Fibroblast of lung (primary cell): ENCODE data around the gene ANKRD27. TPM values are rescaled to one million over a fixed set of nuclear protein-coding genes. Genes with fewer than 3 reads are reported as not detected.
A peak's percentile ranks its signal among the peaks of the same experiment; 100 is the strongest.

ENCODE experiments used
- DNase-seq, 2 donors: peaks; one replicate each; pipeline versions ENCODE4 v3.0.0 to v3.0.0-alpha.2; 2010; ENCODE audit warnings: low read depth in 2 of 2
- H2AFZ ChIP-seq: 2 replicates; pipeline ENCODE4 v1.5.1; 2012; ENCODE audit warnings: low read length, control low read depth, inconsistent platforms
- H3K27ac ChIP-seq: 2 replicates; pipeline ENCODE4 v1.5.1; 2011; ENCODE audit warnings: low read length, control low read depth; ENCODE audit not compliant: insufficient read depth
- H3K27me3 ChIP-seq: 2 replicates; pipeline ENCODE4 v1.5.1; 2011; ENCODE audit warnings: mild to moderate bottlenecking, low read length; ENCODE audit not compliant: control insufficient read depth, insufficient read depth
- H3K36me3 ChIP-seq: 2 replicates; pipeline ENCODE4 v1.5.1; 2011; ENCODE audit warnings: low read length; ENCODE audit not compliant: control insufficient read depth, insufficient read depth
- H3K4me1 ChIP-seq: 2 replicates; pipeline ENCODE4 v1.5.1; 2011; ENCODE audit warnings: low read length; ENCODE audit not compliant: control insufficient read depth, insufficient read depth; ENCODE audit errors: extremely low read depth
- H3K4me2 ChIP-seq: 2 replicates; pipeline ENCODE4 v1.5.1; 2011; ENCODE audit warnings: low read length, control low read depth; ENCODE audit not compliant: insufficient read depth; ENCODE audit errors: extremely low read depth
- H3K4me3 ChIP-seq, 4 experiments: fragments of 200-600 bp in 1 of 4; sonication (generic) in 1 of 4; replicated peaks in 1 of 4; 2 replicates each; pipeline ENCODE4 v1.5.1; 2011 to 2016; ENCODE audit warnings: low read length in 4 of 4, low read depth in 3 of 4, mild to moderate bottlenecking in 3 of 4, control low read depth in 2 of 4, inconsistent platforms in 1 of 4, mixed read lengths in 1 of 4; ENCODE audit not compliant: insufficient read depth in 1 of 4; ENCODE audit errors: control extremely low read depth in 1 of 4
- H3K79me2 ChIP-seq: 2 replicates; pipeline ENCODE4 v1.5.1; 2012; ENCODE audit warnings: mild to moderate bottlenecking, low read length, inconsistent platforms; ENCODE audit not compliant: control insufficient read depth, insufficient read depth
- H3K9ac ChIP-seq: 2 replicates; pipeline ENCODE4 v1.5.1; 2011; ENCODE audit warnings: mild to moderate bottlenecking, low read length, control low read depth; ENCODE audit not compliant: insufficient read depth
- H3K9me3 ChIP-seq: 2 replicates; pipeline ENCODE4 v1.5.1; 2012; ENCODE audit warnings: low read depth, low read length; ENCODE audit not compliant: control insufficient read depth, insufficient read depth
- H4K20me1 ChIP-seq: 2 replicates; pipeline ENCODE4 v1.5.1; 2011; ENCODE audit warnings: low read length; ENCODE audit not compliant: control insufficient read depth, insufficient read depth; ENCODE audit errors: extremely low read depth
- EZH2 ChIP-seq: IDR thresholded peaks from 2 replicates; pipeline ENCODE4 v1.5.1; 2012; ENCODE audit warnings: low read length, control low read depth, mild to moderate bottlenecking; ENCODE audit errors: missing control alignments
- polyA plus RNA-seq, 2 donors: library from polyadenylated mRNA; depleted of rRNA in 1 of 2; stranded (reverse) in 1 of 2; unstranded in 1 of 2; fragments of >200 nt; gene quantifications; 2 replicates each; pipeline ENCODE4 v1.2.1, GENCODE V29; 2011 to 2012; ENCODE audit warnings: missing spikeins in 1 of 2
- total RNA-seq: library from RNA; depleted of rRNA; stranded (reverse); fragments of >200 nt; gene quantifications from 2 replicates; pipeline ENCODE4 v1.2.1, GENCODE V29; 2014
- TF ChIP-seq, protein P1 (sequence below), 2 donors: IDR thresholded peaks in 1 of 2; conservative IDR thresholded peaks in 1 of 2; 1 replicate in 1 of 2; 2 replicates in 1 of 2; pipeline ENCODE4 v1.5.1; 2011 to 2012; ENCODE audit warnings: low read length in 2 of 2, control low read depth in 1 of 2, inconsistent platforms in 1 of 2, low read depth in 1 of 2, mild to moderate bottlenecking in 1 of 2

The ANKRD27 gene
- total and polyA plus RNA-seq, 2 donors (not counting 1 experiment from before 2014, with no cell fraction given): 29.7 to 38.3 TPM

DNA sequence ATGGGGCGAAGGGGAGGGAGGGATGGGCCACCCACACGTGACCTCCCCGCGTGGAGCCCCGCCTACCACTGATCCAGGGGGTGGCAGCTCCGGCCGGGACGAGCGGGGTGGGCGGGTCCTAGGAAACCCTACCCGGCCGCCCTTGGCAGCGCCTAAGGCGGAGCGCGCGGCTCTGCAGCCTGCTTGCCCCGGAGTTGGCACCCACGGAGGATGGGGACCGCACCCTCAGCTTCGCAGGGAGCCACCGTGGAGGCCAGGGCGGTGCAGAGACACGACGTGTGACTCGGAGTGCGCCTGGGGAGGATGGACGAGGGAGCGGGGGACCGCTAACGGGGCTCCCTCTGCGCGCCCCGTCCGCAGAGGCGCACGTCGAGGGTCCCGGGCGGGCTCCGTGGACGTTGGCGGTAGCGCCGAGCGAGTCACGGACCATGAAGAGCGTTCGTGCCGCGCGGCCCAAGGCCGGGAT lies 773 bp upstream of the ANKRD27 start, which contains the start of gene RGS9BP:
RGS9BP (plus strand) TSS at position 129 of the 466 bp plus-strand sequence. CDS start 416 bp downstream, outside the sequence.
- TF ChIP-seq, protein P1, sequence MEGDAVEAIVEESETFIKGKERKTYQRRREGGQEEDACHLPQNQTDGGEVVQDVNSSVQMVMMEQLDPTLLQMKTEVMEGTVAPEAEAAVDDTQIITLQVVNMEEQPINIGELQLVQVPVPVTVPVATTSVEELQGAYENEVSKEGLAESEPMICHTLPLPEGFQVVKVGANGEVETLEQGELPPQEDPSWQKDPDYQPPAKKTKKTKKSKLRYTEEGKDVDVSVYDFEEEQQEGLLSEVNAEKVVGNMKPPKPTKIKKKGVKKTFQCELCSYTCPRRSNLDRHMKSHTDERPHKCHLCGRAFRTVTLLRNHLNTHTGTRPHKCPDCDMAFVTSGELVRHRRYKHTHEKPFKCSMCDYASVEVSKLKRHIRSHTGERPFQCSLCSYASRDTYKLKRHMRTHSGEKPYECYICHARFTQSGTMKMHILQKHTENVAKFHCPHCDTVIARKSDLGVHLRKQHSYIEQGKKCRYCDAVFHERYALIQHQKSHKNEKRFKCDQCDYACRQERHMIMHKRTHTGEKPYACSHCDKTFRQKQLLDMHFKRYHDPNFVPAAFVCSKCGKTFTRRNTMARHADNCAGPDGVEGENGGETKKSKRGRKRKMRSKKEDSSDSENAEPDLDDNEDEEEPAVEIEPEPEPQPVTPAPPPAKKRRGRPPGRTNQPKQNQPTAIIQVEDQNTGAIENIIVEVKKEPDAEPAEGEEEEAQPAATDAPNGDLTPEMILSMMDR (conservative IDR thresholded peaks at IDR 0.05 in 1 of 2, IDR thresholded peaks at IDR 0.05 in 1 of 2; ENCODE audit: low read depth in 1 of 2, low read length in 2 of 2): no peak
- no peak for TF ChIP-seq EZH2
- Histone ChIP-seq H3K36me3 (no peaks in the 10 kb centered on the region), H2AFZ (peak within 1 kb of the TSS; percentile 98), H3K27ac (peak within 1 kb of the TSS; percentile 71), H3K4me3 (peak within 1 kb of the TSS; percentile 83 to 94 (median 88)), H3K9ac (peak within 1 kb of the TSS; percentile 72), H4K20me1 (no peaks in the 10 kb centered on the region), H3K9me3 (no peaks in the 10 kb centered on the region), H3K79me2 (peaks cover 31% of the 10 kb centered on the region), H3K27me3 (peaks cover 24% of the 10 kb centered on the region), H3K4me1 (no peaks in the 10 kb centered on the region), H3K4me2 (peak within 1 kb of the TSS; percentile 93)
- DNase-seq: peak; percentile 45 to 72

DNA sequence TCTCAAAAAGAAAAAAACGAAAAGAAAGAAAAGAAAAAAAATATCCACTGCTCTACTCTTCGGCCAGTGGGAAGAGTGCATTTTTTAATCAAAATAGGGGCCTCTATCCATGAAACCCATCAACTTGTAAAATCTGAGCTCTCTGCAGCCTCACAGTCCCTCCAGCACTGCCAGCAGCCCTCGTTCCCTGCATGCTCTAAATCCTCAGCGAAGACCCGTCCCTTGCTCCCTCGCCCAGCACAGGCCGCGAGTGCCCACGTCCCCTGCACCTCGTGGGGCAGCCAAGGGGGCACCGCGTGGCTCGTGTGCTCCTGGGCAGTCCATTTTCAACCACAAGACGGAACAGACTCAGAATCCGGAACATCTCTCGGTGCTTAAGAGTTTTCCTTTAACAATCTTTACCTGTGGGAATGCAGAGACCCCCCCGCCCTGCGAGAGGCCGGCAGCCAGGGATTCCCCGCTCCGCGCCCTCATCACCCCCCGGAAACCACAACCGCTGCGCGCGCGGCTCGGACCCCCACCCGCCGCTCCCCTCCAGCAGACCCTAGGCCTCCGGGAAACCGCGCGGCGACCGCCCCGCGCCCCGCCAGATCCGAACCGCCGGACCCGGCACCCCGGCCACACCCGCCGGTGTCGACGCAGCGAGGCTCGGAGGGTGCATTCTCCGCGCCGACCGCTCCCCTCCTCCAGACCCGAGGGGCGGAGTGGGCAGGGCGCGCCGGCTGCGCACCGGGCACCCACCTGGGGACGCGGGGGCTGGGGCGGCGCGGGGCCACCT lies 638 bp downstream of the ANKRD27 start:
- H2AFZ ChIP-seq: peak overlapping the region; percentile 98
- peak overlapping the region; percentile 72 for H3K9ac ChIP-seq
- H3K79me2 ChIP-seq: peaks cover 35% of the 10 kb centered on the region
- peak overlapping the region; percentile 52 to 94 (median 88) for H3K4me3 ChIP-seq
- H4K20me1 ChIP-seq: no peaks in the 10 kb centered on the region
- H3K4me2 ChIP-seq: peak overlapping the region; percentile 93
- DNase-seq: no peak
- no peaks in the 10 kb centered on the region for H3K9me3 ChIP-seq
- peaks cover 24% of the 10 kb centered on the region for H3K27me3 ChIP-seq
- H3K4me1 ChIP-seq: no peaks in the 10 kb centered on the region
- TF ChIP-seq, protein P1 (conservative IDR thresholded peaks at IDR 0.05 in 1 of 2, IDR thresholded peaks at IDR 0.05 in 1 of 2; ENCODE audit: low read depth in 1 of 2, low read length in 2 of 2): no peak
- no peak for TF ChIP-seq EZH2
- peak overlapping the region; percentile 63 for H3K27ac ChIP-seq
- no peaks in the 10 kb centered on the region for H3K36me3 ChIP-seq

DNA sequence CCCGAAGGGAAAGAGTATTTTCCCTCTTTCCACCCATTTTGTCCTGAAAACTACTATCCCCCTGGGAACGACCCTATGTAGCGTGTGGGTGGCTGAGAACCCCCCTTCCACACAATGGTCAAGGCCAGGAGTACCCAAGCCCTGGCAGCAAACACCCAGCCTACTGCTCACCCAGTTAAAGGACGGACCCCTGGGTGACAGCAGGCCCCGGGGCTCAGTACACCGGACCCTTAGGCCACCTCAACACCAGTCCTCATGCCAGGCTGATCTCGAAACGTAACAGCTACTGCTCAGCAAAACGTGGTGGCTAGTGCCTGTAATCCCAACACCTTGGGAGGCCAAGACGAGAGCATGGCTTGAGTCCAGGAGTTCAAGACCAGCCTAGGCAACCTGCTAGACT lies 1.4 kb downstream of the ANKRD27 start:
- Histone ChIP-seq H3K36me3 (no peaks in the 10 kb centered on the region), H3K4me3 (peak overlapping the region in 2 of 4 experiments; percentile 52 to 94), H2AFZ (no peak overlapping the region), H3K27me3 (peaks cover 23% of the 10 kb centered on the region), H3K79me2 (peaks cover 38% of the 10 kb centered on the region), H3K4me2 (peak overlapping the region; percentile 11), H3K27ac (no peak overlapping the region), H4K20me1 (no peaks in the 10 kb centered on the region), H3K9me3 (no peaks in the 10 kb centered on the region), H3K9ac (no peak overlapping the region), H3K4me1 (no peaks in the 10 kb centered on the region)
- TF ChIP-seq, protein P1 (conservative IDR thresholded peaks at IDR 0.05 in 1 of 2, IDR thresholded peaks at IDR 0.05 in 1 of 2; ENCODE audit: low read depth in 1 of 2, low read length in 2 of 2): no peak
- no peak for TF ChIP-seq EZH2
- no peak for DNase-seq
